ENCODE results near the gene ATRN.
"Not testable (repeated sequence)": the region's sequence is repeated elsewhere in the genome, so short reads cannot be mapped to it uniquely, and the experiment has no call there.

The ATRN gene

DNA sequence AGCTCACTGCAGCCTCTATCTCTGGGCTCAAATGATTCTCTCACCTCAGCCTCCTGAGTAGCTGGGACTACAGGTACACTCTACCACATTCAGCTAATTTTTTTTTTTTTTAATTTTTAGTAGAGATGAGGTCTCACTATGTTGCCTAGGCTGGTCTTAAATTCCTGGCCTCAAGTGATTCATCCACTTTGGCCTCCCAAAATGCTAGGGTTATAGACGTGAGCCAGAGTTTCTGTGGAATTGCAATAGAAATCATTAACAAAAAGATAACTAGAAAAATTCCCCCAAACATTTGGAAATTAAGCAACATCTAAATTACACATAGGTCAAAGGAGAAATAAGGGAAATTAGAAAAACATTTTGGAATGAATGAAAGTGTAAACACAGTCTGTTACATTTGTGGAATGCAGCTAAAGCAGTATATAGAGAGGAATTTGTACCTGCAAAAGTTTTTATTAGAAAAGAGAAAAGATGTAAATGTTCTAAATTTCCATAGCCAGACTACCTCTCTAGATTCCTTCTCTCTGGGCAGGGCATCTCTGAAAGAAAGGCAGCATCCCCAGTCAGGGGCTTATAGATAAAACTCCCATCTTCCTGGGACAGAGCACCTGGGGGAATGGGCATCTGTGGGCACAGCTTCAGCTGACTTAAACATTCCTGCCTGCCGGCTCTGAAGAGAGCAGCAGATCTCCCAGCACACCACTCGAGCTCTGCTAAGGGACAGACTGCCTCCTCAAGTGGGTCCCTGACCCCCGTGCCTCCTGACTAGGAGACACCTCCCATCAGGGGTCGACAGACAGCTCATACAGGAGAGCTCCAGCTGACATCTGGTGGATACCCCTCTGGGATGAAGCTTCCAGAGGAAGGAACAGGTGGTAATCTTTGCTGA, 51.3 kb downstream of the ATRN start:
- no peak for DNase-seq

DNA sequence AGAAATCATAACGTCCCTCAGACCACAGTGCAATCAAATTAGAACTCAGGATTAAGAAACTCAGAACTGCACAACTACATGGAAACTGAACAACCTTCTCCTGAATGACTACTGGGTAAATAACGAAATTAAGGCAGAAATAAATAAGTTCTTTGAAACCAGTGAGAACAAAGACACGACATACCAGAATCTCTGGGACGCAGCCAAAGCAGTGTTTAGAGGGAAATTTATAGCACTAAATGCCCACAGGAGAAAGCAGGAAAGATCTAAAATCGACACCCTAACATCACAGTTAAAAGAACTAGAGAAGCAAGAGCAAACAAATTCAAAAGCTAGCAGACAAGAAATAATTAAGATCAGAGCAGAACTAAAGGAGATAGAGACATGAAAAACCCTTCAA, 53.9 kb downstream of the ATRN start:
- DNase-seq: not testable (repeated sequence)

DNA sequence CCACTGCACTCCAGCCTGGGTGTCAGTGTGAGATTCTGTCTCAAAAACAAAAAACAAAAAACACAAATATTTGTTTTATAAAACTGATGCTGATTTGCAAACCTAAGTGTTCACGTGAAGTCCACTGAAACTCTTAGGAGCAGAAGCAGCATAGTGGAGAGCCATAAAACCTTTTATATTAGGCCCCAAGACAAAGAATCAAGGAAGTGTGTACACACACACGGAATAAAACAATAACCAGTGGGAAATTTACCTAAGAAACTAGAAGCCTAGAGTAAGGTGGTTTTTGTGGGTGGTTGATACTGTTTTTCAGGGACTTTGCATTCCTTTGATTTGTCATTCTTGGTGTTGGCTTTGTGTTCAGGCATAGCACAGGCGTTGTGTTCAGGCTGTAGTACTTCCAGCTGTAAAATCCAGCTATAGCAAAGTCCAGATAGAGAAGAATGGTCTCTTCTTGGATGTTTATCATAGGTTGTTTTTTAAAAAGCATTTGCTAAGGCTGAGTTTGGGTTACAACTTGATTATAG, 61.3 kb downstream of the ATRN start:
- no peak for DNase-seq

DNA sequence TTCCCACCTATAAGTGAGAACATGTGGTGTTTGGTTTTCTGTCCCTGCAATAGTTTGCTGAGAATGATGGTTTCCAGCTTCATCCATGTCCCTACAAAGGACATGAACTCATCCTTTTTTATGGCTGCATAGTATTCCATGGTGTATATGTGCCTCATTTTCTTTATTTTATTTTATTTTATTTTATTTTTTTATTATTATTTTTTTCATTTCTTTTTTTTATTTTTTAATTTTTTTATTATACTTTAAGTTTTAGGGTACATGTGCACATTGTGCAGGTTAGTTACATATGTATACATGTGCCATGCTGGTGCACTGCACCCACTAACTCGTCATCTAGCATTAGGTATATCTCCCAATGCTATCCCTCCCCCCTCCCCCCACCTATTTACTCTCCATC, 66.9 kb downstream of the ATRN start:
- DNase-seq: not testable (repeated sequence)

DNA sequence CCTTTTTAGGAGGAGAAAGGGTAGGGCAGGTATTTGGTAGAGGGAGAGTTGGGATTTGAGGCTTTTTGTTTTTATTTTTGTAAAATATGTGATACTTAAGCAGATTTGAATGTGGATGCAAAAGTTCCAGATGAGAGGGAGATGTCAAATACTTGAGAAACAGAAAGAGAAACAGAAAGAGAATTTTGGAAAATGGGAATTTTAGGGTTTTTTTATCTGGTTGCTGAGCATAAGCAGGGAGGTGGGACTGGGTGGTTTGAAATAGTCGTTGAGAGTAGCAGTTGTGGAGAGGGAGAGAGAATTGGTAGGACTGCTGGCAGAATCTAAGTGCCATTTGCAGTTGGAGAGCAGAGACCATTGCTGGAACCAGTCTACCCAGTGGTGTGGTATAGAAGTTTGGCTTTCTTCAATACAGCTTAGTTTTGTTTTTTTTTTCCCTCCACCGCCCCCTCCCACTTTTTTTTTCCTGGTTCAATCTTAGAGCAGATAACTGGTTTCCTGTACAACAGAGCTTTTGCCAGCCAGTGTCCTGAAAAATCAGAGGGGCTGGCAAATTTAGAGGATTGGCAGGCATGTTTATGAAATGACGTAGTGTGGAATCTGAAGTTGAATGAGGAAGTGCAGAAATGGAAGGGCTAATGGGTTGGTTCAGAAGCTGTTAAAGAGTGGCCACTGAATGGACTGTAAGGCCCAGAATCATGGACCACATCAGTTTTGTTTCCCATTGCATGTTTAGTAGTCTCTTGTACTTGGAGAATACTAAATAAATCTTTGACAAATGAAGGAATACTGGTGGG, 68.7 kb downstream of the ATRN start:
- no peak for DNase-seq

DNA sequence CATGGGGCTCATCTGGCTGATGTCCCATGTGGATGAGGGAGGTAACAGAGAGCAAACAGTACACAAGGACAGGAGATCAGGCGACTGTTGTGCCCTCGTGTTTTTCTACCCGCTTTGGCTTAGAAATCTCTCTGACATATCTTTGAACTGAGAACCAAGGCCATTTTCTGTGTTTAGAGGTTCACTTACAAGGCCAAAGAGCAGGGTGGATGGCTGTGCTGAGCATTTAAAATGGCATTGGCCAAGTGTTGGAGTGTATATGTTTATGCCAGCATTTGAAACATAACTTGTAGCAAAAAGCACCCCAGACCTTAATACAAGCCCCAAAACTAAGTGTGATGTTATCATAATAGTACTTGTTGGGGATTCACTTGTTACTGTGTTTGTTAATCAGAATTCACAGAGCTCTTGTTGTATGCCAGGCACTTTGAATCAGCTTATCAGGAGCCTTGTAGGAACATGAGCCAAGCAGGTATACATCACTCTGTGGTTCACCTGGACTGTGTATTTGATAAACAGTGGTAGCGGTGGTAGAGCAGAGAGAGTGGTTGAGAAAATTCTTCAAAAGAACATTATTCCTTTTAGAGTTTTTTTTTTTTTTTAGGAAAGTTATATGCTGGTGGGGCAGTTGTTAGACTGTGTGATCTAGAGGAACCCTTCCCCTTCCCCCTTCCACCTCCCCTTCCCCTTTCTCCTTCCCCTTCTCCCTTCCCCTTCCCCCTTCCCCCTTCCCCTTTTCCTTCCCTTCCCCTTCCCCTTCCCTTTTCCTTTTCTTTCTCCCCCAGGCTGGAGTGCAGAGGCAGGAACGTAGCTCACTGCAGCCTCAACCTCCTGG, 71.3 kb downstream of the ATRN start:
- no peak for DNase-seq

DNA sequence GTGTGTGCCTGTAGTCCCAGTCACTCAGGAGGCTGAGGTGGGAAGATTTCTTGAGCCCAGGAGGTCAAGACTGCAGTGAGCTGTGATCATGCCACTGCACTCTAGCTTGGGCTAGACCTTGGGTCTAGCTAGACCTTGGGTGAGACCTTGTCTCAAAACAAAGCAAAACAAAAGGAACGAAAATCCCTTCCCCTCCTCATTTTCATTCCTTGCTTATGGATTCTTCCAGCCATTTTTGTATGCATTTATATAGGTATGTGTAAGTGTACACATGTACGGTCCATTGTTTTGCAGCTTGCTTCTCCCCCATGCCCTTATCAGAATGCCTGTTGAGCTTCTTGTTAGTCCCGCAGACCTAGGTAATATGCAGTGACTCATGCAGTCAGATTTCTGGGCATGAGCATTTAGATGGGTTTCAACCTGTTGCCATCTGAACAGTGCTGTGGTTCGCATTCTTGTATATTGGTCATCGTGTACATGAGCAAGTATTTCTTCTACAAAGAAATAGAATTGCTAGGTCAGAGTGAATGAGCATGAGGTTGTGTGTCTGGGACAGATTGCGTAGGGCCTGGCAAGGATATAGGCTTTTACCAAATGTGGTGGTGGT, 73.2 kb downstream of the ATRN start:
- DNase-seq: no peak

DNA sequence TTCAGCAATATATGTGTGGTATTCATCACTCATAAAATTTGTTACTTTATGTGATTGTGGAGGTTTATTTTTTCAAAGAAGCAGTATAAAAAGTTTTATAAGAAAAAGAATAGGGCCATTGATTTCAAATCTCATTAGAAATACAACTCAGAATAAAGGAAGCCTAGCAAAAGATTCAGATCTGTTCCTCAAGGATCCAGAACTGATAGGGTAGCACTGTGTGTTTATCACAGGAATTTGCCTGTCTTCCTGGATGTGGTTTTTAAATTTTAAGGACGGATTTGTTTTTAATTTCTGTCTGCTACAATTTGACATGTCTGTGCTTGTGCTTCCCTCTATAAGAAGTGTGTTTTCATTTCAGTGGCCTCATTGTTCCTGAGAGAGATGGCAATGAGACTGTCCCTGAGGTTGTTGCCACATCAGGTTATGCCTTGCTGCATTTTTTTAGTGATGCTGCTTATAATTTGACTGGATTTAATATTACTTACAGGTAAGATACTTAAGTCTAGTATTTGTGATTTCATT, 74.6 kb downstream of the ATRN start:
- no peak for DNase-seq

DNA sequence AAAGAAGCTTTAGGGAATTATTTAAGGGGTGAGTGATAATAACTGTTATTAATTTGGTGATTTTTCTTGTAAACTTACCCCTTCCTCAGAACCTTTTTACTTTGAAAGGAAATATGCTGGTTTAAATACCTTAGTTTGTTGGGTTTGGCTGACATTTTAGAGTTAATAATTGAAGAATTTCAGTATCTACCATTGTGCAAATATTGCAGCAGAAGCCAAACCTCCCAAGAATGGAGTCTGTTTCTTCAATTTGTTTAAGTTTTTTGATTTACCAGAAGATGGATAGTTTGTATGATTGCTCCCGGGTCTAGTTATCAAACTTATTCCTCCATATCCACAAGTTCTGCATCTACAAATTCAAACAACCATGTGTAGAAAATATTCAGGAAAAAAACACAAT, 77.1 kb downstream of the ATRN start:
- no peak for DNase-seq

DNA sequence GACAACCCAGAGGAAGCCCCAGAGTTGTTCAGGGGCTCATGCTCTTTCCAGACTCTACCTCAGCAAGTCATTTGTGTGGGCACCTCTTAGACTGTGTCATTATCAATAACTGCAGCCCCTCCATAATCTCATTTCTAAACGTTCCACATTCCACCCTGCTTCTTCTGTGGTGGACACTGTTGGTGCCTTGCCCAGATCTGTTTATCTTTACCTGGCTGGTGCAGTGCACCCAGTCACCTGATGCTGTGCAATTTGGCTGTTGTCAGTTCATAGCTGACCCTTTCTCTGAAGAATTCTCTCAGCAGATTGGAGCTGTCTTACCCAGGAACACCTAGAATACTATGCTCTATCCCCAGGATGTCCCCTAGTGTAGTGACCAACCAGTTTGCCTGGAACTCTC, 80.0 kb downstream of the ATRN start:
- DNase-seq: no peak

DNA sequence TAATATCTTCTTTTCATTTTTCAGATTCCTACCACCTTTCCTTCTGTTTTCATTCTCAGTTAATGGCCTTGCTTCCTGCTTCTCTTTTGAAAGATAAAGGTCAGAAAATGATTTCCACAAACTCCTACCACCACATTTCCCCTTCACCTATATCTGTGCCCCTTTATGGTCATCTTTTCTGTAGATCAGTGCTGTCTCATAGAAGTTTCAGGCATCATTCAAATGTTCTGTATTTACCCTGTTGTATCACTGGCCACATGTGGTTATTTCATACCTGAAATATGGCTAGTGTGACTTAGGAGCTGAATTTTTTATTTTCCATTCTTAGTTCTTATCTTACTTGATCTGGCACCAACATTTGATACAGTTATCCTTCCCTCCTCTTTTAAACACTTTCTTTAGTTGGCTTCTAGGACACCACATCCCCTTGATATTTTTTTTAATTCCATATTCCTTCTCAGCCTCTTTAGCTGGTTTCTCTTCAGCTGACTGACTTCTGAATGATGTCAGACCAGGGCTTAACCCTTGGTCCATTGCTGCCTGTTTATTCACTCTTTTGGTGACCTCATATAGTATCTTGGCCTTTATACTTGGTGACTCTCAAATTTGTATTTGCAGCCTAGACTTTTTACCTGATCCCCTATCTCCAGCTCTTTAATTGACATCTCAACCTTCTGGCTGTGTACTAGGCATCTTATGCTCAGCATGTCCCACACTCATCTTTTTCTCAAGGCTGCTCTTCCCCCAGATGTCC, 81.0 kb downstream of the ATRN start:
- no peak for DNase-seq

DNA sequence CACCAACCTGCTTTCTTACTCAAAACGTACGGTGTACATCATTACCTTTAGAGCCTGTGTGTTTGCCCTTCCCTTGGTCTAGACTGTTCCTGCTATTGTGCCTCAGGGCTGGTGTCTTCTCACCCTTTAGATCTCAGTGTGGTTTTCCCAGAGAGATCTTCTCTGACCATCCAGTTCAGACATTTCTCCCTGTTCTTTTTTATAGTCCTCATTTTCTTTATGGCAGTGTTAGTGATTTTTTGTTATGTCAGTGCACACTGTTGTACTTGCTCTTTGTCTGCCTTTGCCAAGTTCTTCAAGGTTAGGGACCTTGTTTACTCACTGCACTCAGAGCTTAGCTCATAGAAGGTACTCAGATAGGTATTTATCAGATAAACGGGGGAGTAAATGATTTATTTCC, 82.8 kb downstream of the ATRN start:
- DNase-seq: no peak

DNA sequence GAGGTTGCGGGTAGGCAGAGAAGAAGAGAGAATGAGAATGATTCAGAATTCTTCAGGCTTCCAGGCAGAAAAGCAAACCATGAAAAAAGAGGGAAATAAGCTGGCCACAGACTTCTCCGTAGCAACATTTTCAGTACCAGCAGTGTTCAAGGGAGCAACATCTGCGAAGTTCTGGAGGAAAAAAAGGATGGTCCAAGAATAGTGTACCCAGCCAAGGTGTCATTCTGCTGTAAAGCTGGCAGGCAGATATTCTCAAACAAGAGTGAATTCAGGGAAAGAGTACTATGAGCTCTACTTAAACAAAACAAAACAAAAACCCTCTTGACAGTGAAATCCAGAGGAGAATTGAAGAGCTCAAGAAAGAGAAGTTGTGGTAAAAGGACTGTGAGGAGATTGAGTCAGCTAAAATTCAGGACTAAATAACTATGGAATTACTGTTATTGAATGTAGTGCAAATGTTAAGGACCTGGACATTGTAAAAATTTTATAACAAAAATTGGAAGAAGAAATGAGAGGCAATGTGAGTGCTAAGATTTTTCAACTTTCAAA, 86.5 kb downstream of the ATRN start:
- DNase-seq: no peak

DNA sequence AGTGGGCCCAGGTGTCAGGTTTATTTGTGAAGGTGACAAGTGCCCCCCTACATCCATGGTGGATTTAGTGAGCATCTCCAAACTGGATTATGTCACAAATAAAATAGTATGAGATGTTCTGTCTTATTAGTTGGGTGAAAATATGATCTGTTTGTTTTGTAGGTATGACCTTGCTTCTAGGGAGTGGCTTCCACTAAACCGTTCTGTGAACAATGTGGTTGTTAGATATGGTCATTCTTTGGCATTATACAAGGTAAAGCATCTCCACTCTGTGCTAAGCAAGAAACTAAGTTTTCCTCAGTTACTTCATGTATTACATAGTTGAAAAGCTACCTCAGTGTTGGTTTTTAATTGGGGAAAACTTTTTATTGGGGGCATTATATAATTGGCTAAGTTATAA, 88.4 kb downstream of the ATRN start:
- DNase-seq: no peak

DNA sequence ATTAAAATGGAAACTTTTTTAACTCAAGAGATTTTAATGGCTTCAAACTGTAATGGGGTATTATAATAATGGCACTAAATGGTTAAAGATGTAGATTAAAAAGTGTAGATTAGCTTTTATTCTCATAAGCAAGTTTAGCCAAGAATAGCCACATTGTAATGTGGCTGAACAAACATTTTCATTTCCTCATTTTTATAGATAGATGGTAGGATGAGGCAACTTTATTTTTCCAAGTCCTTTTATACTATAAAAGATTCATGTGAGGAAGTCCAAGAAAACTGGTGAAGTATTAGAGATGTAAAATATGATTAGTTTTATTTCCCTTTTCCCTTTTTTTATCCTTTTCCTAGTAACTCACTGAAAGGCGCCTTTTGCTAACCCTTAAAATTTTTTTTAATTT, 88.8 kb downstream of the ATRN start:
- DNase-seq: no peak

DNA sequence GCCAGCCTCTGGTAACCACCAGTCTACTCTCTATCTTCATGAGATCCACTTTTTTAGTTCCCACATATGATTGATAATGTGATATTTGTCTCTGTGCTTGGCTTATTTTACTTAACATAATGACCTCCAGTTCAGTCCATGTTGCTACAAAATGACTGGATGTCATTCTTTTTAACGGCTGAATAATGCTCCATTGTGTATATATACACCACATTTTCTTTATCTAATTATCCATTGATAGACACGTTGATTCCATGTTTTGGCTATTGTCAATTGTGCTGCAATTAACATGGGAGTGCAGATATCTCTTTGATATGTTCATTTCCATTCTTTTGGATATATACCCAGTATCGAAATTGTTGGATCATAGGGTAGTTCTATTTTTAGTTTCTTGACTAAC, 89.3 kb downstream of the ATRN start:
- no peak for DNase-seq

DNA sequence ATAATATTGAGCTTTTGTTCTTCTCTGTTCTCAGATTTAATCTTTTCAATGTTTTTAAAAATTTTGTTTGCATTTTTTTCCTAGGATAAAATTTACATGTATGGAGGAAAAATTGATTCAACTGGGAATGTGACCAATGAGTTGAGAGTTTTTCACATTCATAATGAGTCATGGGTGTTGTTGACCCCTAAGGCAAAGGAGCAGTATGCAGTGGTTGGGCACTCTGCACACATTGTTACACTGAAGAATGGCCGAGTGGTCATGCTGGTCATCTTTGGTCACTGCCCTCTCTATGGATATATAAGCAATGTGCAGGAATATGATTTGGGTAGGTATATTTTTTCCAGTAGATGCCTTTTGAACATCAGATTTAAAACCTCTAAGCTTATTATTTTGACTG, 89.8 kb downstream of the ATRN start:
- DNase-seq: no peak

DNA sequence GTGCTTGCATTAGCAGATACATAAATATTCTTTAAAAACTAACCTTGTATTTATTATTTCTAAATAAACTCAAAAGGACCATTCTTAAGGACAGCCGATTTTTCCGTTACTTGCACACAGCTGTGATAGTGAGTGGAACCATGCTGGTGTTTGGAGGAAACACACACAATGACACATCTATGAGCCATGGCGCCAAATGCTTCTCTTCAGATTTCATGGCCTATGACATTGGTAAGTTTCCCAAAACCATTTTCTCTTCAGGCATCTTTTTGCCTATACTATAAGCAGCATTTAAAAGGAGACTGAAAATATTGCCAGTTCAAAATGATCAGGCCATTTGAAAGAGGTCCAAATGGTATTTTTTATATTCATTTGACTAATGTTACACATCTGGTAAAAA, 92.3 kb downstream of the ATRN start:
- DNase-seq: no peak

DNA sequence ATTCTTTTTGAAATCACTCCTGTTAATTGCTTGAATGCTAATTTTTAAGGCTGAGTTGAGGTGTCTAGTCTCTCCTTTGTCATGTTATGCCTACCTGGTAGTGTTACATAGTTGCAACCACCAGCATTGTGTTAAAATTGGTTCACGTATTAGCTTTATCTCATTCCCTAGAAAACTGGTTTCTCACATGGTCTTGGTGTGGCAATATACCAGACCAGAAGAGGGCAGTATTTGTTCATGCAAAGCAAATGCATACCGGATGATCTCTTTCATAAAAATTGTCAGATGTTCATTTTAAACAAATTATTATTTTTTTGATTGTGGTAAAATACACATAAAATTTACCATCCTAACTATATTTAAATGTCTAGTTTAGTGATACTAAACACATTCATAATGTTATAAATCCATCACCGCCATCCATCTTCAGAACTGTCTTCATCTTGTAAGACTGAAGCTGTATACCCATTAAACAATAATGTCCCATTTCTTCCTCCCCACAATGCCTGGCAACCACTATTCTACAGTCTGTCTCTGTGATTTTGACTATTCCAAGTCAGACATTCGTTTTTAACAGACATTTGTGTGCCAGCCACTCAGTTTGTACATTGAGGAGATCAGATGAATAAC, 92.8 kb downstream of the ATRN start:
- DNase-seq: no peak

DNA sequence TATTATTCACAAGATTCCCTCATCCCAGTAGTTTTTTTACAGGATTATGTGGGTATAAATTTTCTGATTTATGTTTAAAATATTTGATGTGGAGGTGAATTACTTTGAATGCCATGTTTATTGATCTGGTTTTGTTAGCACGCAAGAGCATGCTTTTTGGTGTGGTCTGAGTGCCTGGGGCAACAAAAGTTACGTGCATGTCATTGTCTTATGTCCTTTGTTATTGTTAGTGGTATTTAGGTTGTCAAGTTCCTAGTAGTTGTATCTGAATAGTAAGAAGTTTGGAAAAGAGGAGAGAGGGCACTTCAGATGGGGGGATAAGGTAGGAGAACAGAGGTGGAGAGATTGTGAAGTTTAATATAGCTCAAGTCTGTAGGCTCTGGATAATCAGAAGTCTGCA, 95.0 kb downstream of the ATRN start:
- no peak for DNase-seq

DNA sequence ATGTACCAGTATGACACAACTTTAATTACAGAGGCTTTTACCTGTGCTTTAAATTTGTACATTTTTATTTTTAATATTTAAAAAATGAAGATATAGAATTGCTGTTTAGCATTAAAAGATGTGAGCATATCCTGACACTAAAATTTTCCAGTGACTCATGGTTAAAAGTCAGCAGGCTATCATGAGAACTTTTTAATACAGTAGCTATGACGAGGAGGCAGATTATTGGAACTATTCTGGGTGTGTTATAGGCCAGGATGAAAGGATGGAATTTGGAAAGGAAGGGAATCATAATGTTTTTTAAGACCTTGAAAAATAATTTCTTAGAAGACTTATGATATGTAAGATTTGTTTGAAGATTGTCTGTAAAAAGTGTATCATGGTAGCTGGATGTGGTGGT, 101.3 kb downstream of the ATRN start:
- no peak for DNase-seq
